ENCODE measurements around the gene KIF4A. TPM values are rescaled to one million over a fixed set of nuclear protein-coding genes. Genes with fewer than 3 reads are reported as not detected.

Gene KIF4A
- total and polyA plus RNA-seq, 9 of the 15 experiments (the other 6 are each of a cell fraction or from before 2014, with no cell fraction given), result 13.0 to 42.7 (median 35.9) TPM

DNA sequence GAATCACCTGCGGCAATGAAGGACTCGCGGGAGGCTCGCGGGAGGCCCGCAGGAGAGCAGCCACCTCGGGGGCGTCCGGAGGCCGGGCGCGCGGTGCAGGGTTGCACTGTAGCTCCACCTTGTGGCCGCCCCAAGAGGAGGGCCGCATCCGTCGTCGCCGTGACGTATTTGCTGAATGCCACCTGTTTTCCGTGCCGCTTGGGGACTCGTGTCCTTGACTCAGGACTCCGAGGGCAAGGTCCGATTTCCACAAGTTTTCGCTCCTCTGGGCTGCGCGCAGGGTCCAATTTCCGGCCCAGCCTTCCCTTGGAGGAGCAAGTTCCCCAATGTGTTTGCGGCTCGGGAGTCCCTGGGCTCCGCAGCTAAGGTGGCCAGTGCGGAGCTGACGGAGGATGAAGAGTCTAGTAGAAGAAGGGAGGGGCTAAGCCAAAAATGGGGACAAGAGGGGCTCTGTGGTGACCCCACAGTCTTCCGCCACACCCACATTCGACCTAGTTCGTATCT is 144.0 kb downstream of the KIF4A start (continued):
- TF ChIP-seq, protein P1, sequence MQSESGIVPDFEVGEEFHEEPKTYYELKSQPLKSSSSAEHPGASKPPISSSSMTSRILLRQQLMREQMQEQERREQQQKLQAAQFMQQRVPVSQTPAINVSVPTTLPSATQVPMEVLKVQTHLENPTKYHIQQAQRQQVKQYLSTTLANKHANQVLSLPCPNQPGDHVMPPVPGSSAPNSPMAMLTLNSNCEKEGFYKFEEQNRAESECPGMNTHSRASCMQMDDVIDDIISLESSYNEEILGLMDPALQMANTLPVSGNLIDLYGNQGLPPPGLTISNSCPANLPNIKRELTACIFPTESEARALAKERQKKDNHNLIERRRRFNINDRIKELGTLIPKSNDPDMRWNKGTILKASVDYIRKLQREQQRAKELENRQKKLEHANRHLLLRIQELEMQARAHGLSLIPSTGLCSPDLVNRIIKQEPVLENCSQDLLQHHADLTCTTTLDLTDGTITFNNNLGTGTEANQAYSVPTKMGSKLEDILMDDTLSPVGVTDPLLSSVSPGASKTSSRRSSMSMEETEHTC (IDR thresholded peaks at IDR 0.05), result no peak
- TF ChIP-seq ADNP (tag; IDR thresholded peaks at IDR 0.05) (no peak), KDM5B (IDR thresholded peaks at IDR 0.05; ENCODE audit: insufficient replicate concordance, low read depth, low read length) (peak; percentile 48), KDM4B (IDR thresholded peaks at IDR 0.05; ENCODE audit: borderline replicate concordance in 2 of 2, low read depth in 1 of 2) (no peak), ZNF830 (CRISPR knock-in tag; IDR thresholded peaks at IDR 0.05) (no peak), ZZZ3 (IDR thresholded peaks at IDR 0.05) (no peak), HOXB6 (CRISPR knock-in tag; IDR thresholded peaks at IDR 0.05; ENCODE audit: borderline replicate concordance) (no peak), ARNT (IDR thresholded peaks at IDR 0.05) (no peak), YBX1 (IDR thresholded peaks at IDR 0.05) (no peak), ELF4 (CRISPR knock-in tag; IDR thresholded peaks at IDR 0.05) (no peak)
- TF ChIP-seq, protein P2, sequence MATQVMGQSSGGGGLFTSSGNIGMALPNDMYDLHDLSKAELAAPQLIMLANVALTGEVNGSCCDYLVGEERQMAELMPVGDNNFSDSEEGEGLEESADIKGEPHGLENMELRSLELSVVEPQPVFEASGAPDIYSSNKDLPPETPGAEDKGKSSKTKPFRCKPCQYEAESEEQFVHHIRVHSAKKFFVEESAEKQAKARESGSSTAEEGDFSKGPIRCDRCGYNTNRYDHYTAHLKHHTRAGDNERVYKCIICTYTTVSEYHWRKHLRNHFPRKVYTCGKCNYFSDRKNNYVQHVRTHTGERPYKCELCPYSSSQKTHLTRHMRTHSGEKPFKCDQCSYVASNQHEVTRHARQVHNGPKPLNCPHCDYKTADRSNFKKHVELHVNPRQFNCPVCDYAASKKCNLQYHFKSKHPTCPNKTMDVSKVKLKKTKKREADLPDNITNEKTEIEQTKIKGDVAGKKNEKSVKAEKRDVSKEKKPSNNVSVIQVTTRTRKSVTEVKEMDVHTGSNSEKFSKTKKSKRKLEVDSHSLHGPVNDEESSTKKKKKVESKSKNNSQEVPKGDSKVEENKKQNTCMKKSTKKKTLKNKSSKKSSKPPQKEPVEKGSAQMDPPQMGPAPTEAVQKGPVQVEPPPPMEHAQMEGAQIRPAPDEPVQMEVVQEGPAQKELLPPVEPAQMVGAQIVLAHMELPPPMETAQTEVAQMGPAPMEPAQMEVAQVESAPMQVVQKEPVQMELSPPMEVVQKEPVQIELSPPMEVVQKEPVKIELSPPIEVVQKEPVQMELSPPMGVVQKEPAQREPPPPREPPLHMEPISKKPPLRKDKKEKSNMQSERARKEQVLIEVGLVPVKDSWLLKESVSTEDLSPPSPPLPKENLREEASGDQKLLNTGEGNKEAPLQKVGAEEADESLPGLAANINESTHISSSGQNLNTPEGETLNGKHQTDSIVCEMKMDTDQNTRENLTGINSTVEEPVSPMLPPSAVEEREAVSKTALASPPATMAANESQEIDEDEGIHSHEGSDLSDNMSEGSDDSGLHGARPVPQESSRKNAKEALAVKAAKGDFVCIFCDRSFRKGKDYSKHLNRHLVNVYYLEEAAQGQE (IDR thresholded peaks at IDR 0.05; ENCODE audit: borderline replicate concordance), result peak; percentile 55; the same call in 1 of the 2 replicates
- TF ChIP-seq, protein P2 (CRISPR knock-in tag; IDR thresholded peaks at IDR 0.05; ENCODE audit: low read depth), result no peak
- TF ChIP-seq, protein P3, sequence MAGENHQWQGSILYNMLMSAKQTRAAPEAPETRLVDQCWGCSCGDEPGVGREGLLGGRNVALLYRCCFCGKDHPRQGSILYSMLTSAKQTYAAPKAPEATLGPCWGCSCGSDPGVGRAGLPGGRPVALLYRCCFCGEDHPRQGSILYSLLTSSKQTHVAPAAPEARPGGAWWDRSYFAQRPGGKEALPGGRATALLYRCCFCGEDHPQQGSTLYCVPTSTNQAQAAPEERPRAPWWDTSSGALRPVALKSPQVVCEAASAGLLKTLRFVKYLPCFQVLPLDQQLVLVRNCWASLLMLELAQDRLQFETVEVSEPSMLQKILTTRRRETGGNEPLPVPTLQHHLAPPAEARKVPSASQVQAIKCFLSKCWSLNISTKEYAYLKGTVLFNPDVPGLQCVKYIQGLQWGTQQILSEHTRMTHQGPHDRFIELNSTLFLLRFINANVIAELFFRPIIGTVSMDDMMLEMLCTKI (IDR thresholded peaks at IDR 0.05; ENCODE audit: partially characterized antibody), result no peak
- TF ChIP-seq, protein P4, sequence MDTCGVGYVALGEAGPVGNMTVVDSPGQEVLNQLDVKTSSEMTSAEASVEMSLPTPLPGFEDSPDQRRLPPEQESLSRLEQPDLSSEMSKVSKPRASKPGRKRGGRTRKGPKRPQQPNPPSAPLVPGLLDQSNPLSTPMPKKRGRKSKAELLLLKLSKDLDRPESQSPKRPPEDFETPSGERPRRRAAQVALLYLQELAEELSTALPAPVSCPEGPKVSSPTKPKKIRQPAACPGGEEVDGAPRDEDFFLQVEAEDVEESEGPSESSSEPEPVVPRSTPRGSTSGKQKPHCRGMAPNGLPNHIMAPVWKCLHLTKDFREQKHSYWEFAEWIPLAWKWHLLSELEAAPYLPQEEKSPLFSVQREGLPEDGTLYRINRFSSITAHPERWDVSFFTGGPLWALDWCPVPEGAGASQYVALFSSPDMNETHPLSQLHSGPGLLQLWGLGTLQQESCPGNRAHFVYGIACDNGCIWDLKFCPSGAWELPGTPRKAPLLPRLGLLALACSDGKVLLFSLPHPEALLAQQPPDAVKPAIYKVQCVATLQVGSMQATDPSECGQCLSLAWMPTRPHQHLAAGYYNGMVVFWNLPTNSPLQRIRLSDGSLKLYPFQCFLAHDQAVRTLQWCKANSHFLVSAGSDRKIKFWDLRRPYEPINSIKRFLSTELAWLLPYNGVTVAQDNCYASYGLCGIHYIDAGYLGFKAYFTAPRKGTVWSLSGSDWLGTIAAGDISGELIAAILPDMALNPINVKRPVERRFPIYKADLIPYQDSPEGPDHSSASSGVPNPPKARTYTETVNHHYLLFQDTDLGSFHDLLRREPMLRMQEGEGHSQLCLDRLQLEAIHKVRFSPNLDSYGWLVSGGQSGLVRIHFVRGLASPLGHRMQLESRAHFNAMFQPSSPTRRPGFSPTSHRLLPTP (IDR thresholded peaks at IDR 0.05; ENCODE audit: borderline replicate concordance, extremely low read depth, insufficient read length), result no peak

Data from K562 (cell line).